H1 (cell line): ENCODE results near the gene CTNNA3.

ENCODE experiments used
- CTCF ChIP-seq, 3 experiments: IDR thresholded peaks; 1 replicate in 2 of 3; 2 replicates in 1 of 3; pipeline versions ENCODE4 v1.5.1 to v1.6.1; 2011; ENCODE audit warnings: low read length in 3 of 3, mild to moderate bottlenecking in 3 of 3, inconsistent platforms in 2 of 3, low read depth in 1 of 3, moderate library complexity in 1 of 3; ENCODE audit not compliant: insufficient read depth in 1 of 3; ENCODE audit errors: control extremely low read depth in 1 of 3
- EGR1 ChIP-seq: IDR thresholded peaks from 2 replicates; pipeline ENCODE4 v1.6.1; 2011; ENCODE audit warnings: low read depth, low read length, borderline replicate concordance
- EP300 ChIP-seq, 2 experiments: IDR thresholded peaks; 1 replicate in 1 of 2; 2 replicates in 1 of 2; pipeline ENCODE4 v1.6.1; 2011 to 2012; ENCODE audit warnings: low read depth in 2 of 2, low read length in 2 of 2, mild to moderate bottlenecking in 2 of 2, borderline replicate concordance in 1 of 2, inconsistent platforms in 1 of 2, moderate library complexity in 1 of 2
- EZH2 ChIP-seq: fragments of 200-600 bp; sonication (generic); IDR thresholded peaks from 2 replicates; pipeline ENCODE4 v1.7.1; 2012; ENCODE audit warnings: low read depth, mild to moderate bottlenecking, moderate library complexity, low read length, inconsistent platforms; ENCODE audit not compliant: severe bottlenecking
- NRF1 ChIP-seq: IDR thresholded peaks from 2 replicates; pipeline ENCODE4 v1.6.1; 2011; ENCODE audit warnings: mild to moderate bottlenecking, low read depth, low read length, improper control_type of control experiment
- RFX5 ChIP-seq: IDR thresholded peaks from 2 replicates; pipeline ENCODE4 v1.6.1; 2011; ENCODE audit warnings: low read depth, low read length, improper control_type of control experiment, borderline replicate concordance
- SRF ChIP-seq: IDR thresholded peaks from 2 replicates; pipeline ENCODE4 v1.6.1; 2011; ENCODE audit warnings: mild to moderate bottlenecking, low read depth, low read length, moderate library complexity
- ZNF274 ChIP-seq: IDR thresholded peaks from 2 replicates; pipeline ENCODE4 v1.7.0; 2012; ENCODE audit warnings: low read length, borderline replicate concordance; ENCODE audit errors: extremely low read depth

- TF ChIP-seq EP300 (IDR thresholded peaks at IDR 0.05; ENCODE audit: borderline replicate concordance in 1 of 2, low read depth in 2 of 2, low read length in 2 of 2) (no peak), CTCF (IDR thresholded peaks at IDR 0.05; ENCODE audit: control extremely low read depth in 1 of 3, insufficient read depth in 1 of 3, low read depth in 1 of 3, low read length in 3 of 3) (no peak), EZH2 (no peak), RFX5 (no peak), SRF (no peak), EGR1 (no peak), NRF1 (no peak), ZNF274 (no peak)
Observed at GRCh38 chr10:67127441-67127840, 568.6 kb downstream of the CTNNA3 start.
